ENCODE measurements around the gene ASB2.

The ASB2 gene

DNA sequence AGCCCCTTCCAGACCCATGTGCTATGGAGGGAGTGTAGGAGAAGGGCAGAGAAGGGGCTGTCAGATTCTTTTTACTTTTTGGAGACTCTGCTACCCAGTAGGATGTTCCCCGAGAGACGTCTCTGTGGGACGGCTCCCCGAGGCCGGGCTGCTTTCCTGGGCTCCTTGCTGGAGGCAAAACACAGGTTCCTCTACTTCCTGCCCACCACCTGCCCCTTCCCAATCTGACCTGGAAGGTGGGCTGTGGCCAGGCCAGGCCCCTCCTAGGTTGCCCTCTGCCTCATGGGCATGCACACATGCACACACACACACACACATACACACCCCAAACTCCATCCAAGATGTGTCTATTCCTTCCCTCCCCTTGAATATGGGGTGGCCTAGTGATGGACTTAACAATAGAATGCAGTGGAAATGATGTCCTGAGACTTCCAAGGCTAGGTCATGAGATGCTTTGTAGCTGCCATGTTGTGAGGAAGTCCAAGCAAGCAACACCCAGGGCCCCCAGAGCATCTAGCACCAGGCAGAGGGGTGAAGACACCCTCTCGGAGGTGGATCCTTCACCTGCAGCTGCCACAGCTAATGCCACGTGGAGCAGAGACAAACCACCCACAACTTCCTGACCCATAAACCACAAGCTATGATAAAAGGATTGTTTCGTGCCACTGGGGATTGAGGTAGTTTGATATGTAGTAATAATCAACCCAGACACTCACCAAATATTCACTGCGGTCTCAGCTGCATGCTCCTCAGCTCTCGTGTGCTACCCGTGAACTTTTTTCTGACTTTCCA is 1.6 kb upstream of the ASB2 start:
- peaks cover 32% of the 10 kb centered on the region for H3K36me3 Mint-ChIP-seq (ENCODE audit: low read depth)
- H3K27ac Mint-ChIP-seq = peak overlapping the region; percentile 96

DNA sequence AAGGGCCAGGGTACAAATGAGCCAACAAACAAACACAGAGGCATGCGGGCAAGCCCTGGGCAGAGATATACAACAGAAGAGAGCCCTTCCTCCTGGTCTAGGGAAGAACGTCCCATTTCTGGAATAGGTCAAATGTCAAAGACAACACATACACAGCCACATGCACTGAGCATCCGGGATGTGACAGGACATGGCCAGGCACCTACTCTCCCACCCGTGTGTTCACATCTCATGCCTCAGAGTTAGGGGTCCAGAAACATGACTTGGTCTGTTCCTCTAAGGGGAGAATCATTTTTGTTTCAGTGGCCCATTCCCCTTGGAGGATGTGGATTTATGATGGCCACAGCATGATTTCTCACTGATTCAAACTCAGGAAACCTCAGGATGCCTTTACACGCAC is 801 bp upstream of the ASB2 start:
- Mint-ChIP-seq H3K9me3 (no peaks in the 10 kb centered on the region), H3K4me1 (ENCODE audit: low read depth) (peaks cover 84% of the 10 kb centered on the region), H3K4me3 (peak overlapping the region; percentile 27), H3K36me3 (ENCODE audit: low read depth) (peaks cover 32% of the 10 kb centered on the region), H3K27ac (peak overlapping the region; percentile 96), H3K27me3 (peaks cover 18% of the 10 kb centered on the region)

More for the DNA sequence above, 1.6 kb upstream of the ASB2 start:
- Mint-ChIP-seq H3K9me3 (no peaks in the 10 kb centered on the region), H3K4me1 (ENCODE audit: low read depth) (peaks cover 77% of the 10 kb centered on the region), H3K4me3 (peak overlapping the region; percentile 65), H3K27me3 (peaks cover 18% of the 10 kb centered on the region)

DNA sequence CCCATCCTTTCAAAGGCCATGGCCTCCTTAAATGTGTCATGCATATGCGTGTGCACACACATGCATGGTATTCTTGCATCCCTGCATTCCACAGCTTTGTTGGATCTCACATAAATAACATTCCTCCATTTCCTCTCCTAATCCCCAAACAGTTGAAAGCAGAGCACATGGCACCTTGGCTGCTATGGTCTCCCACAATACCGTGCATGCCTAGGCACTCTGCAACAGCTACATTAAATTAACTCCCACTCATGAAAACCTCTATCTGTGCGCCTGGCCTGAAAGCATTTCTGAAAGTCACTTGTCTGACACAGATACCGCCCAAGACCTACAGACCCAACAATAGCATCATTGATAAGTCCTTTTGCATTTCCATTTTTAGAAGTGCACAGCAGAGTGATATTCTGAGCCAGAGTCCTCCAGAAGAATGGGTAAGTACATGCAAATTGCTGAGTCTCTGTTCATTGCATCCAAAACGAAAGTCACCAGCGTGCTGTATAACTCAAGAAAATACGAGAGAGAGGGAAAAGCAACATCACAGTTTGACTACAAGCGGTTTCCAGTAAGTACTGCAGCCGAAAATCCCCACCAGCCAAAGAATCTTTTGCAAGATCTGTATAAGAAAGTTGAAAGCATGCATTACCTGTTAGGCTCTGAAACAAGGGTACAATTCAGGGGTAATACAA is 436 bp downstream of the ASB2 start:
- peak overlapping the region; percentile 96 for H3K27ac Mint-ChIP-seq
- peaks cover 95% of the 10 kb centered on the region for H3K4me1 Mint-ChIP-seq (ENCODE audit: low read depth)
- no peaks in the 10 kb centered on the region for H3K9me3 Mint-ChIP-seq
- H3K36me3 Mint-ChIP-seq (ENCODE audit: low read depth) = peaks cover 32% of the 10 kb centered on the region
- H3K27me3 Mint-ChIP-seq = peaks cover 18% of the 10 kb centered on the region
- peak overlapping the region; percentile 42 for H3K4me3 Mint-ChIP-seq

DNA sequence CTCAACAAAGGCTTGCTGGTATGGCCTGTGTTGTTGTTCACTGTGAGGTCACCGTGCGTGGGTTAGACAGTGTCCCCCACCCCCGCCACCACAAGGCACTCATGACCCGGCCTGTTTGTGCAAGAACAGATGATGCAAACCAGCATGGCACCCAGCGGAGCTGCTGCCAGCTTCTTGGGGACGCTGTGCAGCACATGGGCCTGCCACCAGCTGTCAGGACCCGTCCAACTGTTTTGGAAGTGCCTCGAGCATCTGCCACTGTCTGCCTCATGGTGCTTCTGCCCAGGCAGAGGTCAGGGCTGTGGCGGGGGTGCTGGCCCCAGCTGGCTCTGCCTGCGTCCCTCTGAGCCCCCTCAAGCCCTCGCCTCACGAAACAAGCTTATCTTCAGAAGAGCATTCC is 1.5 kb downstream of the ASB2 start:
- Mint-ChIP-seq H3K27ac (peak overlapping the region; percentile 49), H3K36me3 (ENCODE audit: low read depth) (peaks cover 27% of the 10 kb centered on the region), H3K4me1 (ENCODE audit: low read depth) (peaks cover 95% of the 10 kb centered on the region), H3K27me3 (peaks cover 18% of the 10 kb centered on the region), H3K9me3 (no peaks in the 10 kb centered on the region), H3K4me3 (no peak overlapping the region)

DNA sequence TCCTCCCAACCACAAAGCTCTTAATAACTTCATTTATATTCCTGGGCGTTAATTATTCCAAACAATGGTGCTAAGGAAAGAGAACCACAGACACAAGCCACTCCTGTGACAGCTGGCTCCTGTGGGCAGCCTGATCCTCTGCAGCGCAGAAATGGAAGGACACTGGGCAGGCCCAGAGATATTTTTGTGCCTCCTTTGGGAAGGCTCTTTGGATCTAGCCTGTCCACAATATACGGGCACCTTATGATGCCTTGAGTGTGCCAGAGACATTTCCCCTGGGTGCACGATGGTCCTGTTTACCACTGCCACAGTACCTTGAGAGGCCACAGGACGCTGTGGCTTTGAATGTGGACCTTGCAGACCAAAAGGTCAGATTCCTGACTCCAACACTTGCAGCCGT is 2.1 kb downstream of the ASB2 start:
- Mint-ChIP-seq H3K36me3 (ENCODE audit: low read depth) (peaks cover 27% of the 10 kb centered on the region), H3K4me1 (ENCODE audit: low read depth) (peaks cover 92% of the 10 kb centered on the region), H3K4me3 (no peak overlapping the region), H3K27ac (peak overlapping the region; percentile 49), H3K9me3 (no peaks in the 10 kb centered on the region), H3K27me3 (peaks cover 18% of the 10 kb centered on the region)

DNA sequence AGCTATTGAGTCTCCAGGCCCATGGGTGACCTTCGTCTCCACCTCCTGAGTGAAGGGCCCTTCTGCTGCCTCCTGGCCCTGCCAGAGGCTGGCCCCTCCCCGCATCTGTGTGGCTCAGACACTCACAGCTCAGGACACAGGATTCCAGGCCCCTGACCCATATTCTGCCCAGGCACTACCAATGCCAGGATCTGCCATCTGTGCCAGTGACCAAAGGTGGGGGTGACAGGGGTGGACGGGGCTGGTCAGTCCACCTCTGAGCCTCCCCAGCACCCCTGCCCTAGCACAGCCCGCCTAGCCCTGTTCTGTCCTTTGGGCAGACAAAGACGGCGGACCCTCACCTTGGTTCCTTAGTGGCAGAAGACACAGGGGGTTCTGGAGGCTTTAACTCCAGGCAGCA is 2.8 kb downstream of the ASB2 start:
- Mint-ChIP-seq H3K27ac (no peak overlapping the region), H3K4me1 (ENCODE audit: low read depth) (peaks cover 92% of the 10 kb centered on the region), H3K27me3 (peaks cover 18% of the 10 kb centered on the region), H3K4me3 (no peak overlapping the region), H3K36me3 (ENCODE audit: low read depth) (peaks cover 27% of the 10 kb centered on the region), H3K9me3 (no peaks in the 10 kb centered on the region)

DNA sequence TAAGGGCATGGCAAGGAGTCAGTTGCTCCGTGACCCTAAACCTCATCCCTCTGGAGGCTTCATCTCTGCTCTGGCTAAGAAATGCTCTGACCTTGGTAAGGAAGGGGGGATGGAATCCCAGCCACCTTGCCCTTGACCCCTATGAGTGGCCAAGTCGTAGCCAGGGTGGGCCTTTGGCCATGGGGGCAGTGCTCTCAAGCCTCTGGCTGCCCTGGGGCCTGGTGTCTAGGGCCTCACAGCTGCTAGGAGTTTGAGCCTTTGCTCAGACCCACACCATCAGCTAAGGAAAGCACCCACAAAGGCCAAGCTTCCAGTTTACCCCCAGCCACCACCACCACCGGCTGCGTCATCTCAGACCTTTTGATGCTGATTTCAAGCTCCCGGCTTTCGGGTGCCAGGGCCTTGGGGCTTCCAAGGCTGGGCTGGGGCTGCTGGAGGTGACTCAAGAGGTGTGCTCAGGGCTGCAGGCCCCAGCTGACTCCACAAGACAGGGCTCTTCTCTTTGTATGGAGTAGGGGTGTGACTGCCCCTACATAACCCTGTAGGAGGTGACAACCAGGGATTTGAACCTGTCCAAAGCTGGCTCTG is 3.7 kb downstream of the ASB2 start:
- H3K36me3 Mint-ChIP-seq (ENCODE audit: low read depth) = peaks cover 18% of the 10 kb centered on the region
- no peaks in the 10 kb centered on the region for H3K9me3 Mint-ChIP-seq
- peaks cover 90% of the 10 kb centered on the region for H3K4me1 Mint-ChIP-seq (ENCODE audit: low read depth)
- peak overlapping the region; percentile 31 for H3K4me3 Mint-ChIP-seq
- H3K27ac Mint-ChIP-seq = peak overlapping the region; percentile 74
- peaks cover 13% of the 10 kb centered on the region for H3K27me3 Mint-ChIP-seq

DNA sequence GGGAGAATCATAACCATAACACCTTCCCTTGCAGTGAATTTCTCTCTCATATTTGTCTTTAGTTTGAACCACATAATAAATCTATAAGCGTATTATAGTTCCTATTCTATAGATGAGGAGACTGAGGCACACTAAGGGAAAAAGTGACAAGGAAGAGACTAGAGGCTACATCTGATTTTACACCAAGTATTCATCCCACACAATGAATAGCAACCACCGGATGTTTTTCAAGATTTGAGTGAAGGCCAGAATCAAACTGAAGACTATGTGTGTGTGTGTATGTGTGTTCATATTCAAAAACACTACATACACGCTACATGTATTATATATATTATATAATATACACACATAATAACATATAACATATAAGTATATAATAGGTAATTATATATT is 4.7 kb downstream of the ASB2 start:
- peaks cover 9% of the 10 kb centered on the region for H3K36me3 Mint-ChIP-seq (ENCODE audit: low read depth)
- peaks cover 8% of the 10 kb centered on the region for H3K27me3 Mint-ChIP-seq
- H3K27ac Mint-ChIP-seq = peak overlapping the region; percentile 96
- no peaks in the 10 kb centered on the region for H3K9me3 Mint-ChIP-seq
- peak overlapping the region; percentile 82 for H3K4me3 Mint-ChIP-seq
- peaks cover 90% of the 10 kb centered on the region for H3K4me1 Mint-ChIP-seq (ENCODE audit: low read depth)

DNA sequence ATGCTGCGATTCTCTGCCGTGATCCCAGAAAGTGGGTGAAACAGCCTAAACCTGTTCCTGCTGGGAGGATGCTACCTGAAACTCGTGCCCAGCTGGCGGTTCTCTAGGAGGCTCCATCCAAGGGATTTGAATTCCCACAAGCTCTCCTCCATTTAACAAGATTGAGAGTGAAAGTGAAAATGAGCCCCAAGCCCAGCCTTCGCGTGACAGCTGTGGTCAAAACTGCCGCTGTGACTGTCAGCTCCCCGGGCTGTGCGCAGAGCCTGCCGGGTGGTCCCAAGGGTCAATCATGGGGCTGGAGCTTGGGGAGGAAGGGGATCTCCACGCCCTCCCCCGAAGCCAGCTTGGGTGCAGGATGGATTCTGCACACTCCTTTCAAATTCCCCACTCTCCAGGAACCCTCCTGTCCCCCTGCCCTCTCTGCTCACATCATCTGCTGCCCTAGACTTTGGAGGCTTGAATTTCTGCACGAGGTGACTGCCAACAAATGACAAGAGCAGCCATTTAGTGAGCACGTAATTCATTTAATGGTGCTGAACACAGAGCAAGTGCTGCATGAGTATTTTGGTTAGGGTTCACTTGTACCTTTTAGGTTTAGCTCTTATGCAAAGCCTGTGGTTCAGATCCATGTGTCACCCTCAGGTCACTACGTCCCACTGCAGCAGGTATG is 5.3 kb downstream of the ASB2 start:
- Mint-ChIP-seq H3K9me3 (no peaks in the 10 kb centered on the region), H3K4me1 (ENCODE audit: low read depth) (peaks cover 90% of the 10 kb centered on the region), H3K27me3 (peaks cover 6% of the 10 kb centered on the region), H3K27ac (peak overlapping the region; percentile 96), H3K36me3 (ENCODE audit: low read depth) (peaks cover 6% of the 10 kb centered on the region), H3K4me3 (peak overlapping the region; percentile 82)

DNA sequence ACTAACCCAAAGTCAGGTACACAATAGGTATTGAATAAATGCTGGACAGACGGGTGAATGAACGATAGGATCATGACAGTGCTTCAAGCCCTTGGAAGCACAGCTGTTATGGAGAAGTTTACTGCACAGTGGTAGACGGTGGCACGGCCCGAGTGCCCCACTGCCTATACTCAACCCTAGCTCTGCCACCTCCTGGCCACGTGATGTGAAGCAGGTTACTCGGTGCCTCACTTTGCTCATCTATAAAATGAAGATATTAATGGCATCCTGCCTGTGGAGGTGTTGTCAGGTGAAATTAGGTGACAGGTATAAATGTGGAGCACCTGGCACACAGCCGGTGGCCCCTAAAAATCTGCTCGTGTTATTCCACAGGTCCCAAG is 5.8 kb downstream of the ASB2 start:
- H3K4me1 Mint-ChIP-seq (ENCODE audit: low read depth) = peaks cover 90% of the 10 kb centered on the region
- peaks cover 1% of the 10 kb centered on the region for H3K36me3 Mint-ChIP-seq (ENCODE audit: low read depth)
- peak overlapping the region; percentile 96 for H3K27ac Mint-ChIP-seq
- peaks cover 1% of the 10 kb centered on the region for H3K27me3 Mint-ChIP-seq
- peak overlapping the region; percentile 82 for H3K4me3 Mint-ChIP-seq
- H3K9me3 Mint-ChIP-seq = no peaks in the 10 kb centered on the region

DNA sequence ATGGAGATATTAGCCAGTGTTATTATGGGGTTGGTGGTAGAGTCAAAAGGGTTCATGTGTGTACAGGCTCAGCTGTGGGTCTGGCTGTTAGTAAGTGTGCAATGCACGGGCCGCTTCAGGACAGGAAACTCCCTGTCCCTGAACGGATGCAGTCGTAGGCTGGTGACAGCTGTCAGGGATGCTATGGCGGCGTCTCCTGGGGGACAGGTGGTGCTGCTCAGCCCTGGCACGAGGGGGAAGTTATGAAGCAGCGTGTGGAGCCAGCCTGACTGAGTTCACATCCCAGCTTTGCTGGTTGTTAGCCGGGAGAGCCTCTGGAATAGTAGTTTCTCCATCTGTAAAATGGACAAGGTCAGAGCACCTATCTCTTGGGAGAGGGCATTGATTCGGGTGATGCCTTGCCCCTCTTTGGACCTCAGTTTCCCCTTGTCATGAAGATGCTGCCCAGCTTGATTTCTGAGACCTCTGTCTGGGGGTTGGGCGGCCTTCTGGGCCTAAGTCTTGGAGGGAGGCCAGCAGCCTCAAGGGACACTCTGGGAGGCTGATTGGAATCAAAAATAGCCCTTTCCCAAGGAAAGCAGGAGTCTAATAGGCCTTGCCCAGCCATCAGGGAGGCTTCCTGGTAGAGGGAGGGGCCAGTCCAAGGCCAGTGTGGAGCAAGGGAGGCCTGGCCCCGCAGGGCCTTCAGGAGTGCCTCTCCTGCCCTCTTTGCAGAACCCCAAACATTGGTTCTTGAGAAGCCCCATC is 7.1 kb downstream of the ASB2 start:
- Mint-ChIP-seq H3K36me3 (ENCODE audit: low read depth) (no peaks in the 10 kb centered on the region), H3K4me3 (no peak overlapping the region), H3K27me3 (no peaks in the 10 kb centered on the region), H3K4me1 (ENCODE audit: low read depth) (peaks cover 88% of the 10 kb centered on the region), H3K9me3 (peaks cover 6% of the 10 kb centered on the region), H3K27ac (no peak overlapping the region)

DNA sequence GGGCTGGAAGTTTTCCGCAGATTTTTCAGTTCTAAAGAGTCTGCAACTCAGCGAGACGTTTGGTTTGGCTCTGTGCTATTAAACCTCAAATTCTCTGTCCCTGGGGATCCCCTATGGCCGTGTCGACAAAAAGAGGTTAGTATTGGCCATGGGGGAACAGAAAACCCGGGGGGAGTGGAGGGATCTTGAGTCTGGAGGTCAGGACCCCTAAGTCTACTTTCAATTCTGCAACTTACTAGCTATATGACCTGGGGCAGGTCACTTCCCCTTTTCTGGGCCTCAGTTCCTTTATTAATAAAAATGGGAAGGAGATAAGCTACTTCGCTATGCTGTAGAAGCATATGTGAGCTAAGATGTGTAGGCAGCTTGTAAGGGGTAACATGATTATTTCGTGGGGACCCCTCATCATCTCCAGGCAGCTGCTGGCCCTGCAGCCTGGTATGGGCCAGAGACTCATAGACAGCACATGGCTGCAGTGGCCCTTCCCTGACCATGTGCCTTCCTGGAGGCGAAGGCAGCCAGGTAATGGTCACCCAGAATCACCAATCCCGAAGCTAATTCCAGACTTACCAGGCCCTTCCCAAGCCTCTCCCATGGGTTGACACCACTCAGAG is 8.6 kb downstream of the ASB2 start:
- Mint-ChIP-seq H3K27me3 (no peaks in the 10 kb centered on the region), H3K36me3 (ENCODE audit: low read depth) (no peaks in the 10 kb centered on the region), H3K9me3 (peaks cover 6% of the 10 kb centered on the region), H3K27ac (no peak overlapping the region), H3K4me1 (ENCODE audit: low read depth) (peaks cover 91% of the 10 kb centered on the region), H3K4me3 (no peak overlapping the region)

DNA sequence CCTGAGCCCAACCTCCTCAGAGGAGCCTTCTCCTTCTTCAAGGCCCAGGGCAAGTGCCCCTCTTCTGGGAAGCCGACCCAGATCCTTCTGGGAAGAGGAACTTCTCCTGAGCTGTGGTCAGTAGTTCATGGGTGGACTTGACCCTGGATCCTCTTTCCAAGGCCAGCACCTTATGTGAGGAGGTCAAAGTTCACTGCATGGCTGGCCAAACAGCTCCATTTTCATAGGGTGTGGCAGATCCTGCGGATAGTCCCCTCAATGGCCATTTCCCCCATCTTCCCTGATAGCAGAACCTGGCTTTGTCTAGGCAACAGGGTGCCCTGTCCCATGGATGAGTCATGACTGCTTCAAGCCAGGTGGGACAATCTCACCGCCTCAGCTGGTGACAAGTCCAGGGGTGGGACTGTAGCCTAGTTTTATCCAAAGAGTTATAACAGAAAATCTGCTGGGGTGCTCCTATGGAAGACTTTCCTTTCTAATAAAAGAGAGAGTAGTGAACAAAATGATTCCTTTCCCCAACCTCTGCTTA is 10.4 kb downstream of the ASB2 start:
- Mint-ChIP-seq H3K36me3 (ENCODE audit: low read depth) (peaks cover 5% of the 10 kb centered on the region), H3K27ac (peak overlapping the region; percentile 34), H3K9me3 (peaks cover 6% of the 10 kb centered on the region), H3K4me1 (ENCODE audit: low read depth) (peaks cover 91% of the 10 kb centered on the region), H3K27me3 (no peaks in the 10 kb centered on the region), H3K4me3 (no peak overlapping the region)

DNA sequence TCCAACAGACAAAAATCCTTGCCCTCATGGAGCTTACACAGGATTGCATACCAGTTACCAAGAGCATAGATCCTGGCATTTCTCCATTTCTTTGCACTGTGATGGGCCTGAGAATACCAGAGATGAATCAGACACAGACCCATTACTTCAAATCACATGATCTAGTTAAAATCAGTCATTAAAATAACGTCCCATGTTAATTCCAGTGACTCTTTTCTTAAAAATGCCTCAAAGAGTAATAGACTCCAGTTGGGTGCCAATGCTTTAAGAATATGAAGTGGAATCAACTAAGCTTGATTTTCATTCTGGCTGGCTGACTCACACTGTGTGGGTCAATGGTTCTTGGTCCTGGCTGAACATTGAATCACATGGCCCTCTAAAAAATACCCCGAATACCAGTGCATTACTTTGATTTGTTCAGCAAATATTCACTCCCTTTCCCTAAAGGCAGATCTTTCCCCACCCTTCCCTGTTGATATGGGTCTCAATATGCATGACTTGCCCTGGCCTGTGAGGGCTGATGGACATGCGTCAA is 11.0 kb downstream of the ASB2 start:
- Mint-ChIP-seq H3K27ac (no peak overlapping the region), H3K4me3 (no peak overlapping the region), H3K4me1 (ENCODE audit: low read depth) (peaks cover 91% of the 10 kb centered on the region), H3K27me3 (no peaks in the 10 kb centered on the region), H3K36me3 (ENCODE audit: low read depth) (peaks cover 5% of the 10 kb centered on the region), H3K9me3 (peaks cover 6% of the 10 kb centered on the region)
